Left renal pelvis (tissue), 4 donors: ENCODE measurements around the gene M1AP. TPM values are rescaled to one million over a fixed set of nuclear protein-coding genes. Genes with fewer than 3 reads are reported as not detected.

Experiments
- DNase-seq, 4 donors: peaks; one replicate each; pipeline ENCODE4 v3.0.0-alpha.2; 2013; ENCODE audit warnings: low read depth in 4 of 4, low spot score in 3 of 4
- polyA plus RNA-seq, 4 donors: library from polyadenylated mRNA; unstranded; fragments of 120-200 nt; gene quantifications; one replicate each; pipeline ENCODE4 v1.2.1, GENCODE V29; 2013; ENCODE audit not compliant: insufficient read length in 4 of 4

M1AP gene
- 1 to 10 TPM in 2 of 4 donors, under 1 TPM in 2; 0.41 to 1.3 (median 0.81) TPM for polyA plus RNA-seq

DNA sequence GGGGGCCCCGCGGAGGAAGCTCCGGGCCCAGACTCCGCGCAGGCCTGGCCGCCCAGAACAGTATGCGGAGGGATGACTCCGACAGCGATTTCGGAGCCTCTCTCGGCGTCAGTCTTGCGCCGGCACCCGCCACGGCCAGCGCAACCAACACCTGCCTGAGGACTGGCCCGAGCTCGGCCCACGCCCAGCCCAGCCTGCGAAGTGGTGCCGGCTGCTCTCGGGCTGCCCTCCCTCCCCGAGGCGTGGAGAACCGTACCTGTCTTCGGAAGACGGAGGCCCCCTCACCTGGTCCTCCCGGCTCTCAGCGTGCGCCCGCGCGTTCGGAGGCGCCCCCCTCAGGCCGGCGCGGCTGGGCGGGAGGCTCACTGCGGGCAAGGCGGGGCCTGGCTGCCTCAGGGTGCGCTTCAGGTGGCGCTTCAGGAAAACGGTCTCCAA is at the start of gene M1AP:
Gene M1AP, minus strand, starts transcription at position 322 of the 435 bp plus-strand sequence. CDS start 8,055 bp downstream, outside the sequence.
- DNase-seq = no peak

GRCh38 chr2:74696829-74697228 is 48.7 kb upstream of the M1AP start:
- DNase-seq = no peak

DNA sequence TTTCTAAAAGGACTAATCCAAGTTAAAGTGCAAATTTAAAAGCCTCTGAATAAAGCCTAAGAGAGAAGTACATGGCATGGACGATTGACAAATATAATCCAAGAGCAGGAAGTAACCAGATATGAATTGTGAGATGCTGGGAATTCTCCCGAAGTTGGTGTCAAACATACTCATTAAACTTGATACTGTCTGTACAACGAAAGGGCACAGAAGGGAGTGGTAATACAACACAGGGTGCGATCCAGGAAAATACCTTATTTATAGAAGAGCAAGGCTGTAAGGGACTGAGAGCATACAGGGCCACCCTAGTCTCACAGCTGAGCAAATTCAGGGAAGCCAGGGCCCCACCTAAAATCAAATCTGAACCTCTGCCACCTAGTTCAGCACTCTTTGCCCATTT is 47.5 kb upstream of the M1AP start:
- DNase-seq = no peak

DNA sequence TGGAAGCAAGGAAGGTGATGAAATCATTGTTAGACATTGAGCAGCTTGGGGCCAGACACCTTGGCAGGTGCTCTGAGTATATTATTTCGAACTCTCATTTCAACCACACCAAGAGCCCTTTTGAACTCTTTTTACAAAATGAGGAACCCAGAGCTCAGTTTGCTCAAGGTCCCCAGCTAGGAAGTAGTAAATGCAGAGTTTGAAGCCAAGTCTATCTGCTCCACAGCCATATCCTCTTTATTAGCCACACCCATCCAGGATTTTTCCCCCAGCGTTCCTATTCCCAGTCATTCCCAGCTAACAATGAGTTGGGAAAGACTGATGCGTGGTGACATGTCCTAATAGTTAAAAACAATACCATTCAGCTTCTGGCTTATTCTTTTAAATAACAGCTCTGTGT is 46.2 kb upstream of the M1AP start:
- no peak for DNase-seq

GRCh38 chr2:74693668-74694067 is 45.5 kb upstream of the M1AP start:
- no peak for DNase-seq

DNA sequence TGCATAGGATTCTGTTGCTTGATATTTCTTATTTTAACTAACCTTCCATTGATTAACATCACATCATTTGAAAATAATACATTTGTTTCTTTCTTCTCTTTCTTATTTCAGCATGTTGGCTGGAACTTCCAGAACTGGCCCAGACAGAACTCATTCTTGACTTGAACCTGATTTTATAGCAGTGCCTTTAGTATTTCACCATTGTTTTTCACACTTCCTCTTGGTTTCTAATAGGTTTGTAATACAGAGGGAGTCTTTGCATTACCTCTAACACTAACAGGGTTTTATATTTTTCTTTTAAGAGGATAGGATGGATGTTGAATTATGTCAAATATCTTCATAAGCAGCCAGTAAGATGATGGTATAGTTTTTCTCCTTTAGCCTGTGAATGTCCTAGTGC is 45.1 kb upstream of the M1AP start:
- no peak for DNase-seq

GRCh38 chr2:74691929-74692328 is 43.8 kb upstream of the M1AP start:
- DNase-seq = no peak

GRCh38 chr2:74690571-74690970 is 42.4 kb upstream of the M1AP start:
- peak in 3 of 4 donors; percentile 12 to 26 (median 26) for DNase-seq

GRCh38 chr2:74689671-74690070 is 41.5 kb upstream of the M1AP start:
- no peak for DNase-seq

- no peak for DNase-seq
Observed at GRCh38 chr2:74688881-74689280, 40.8 kb upstream of the M1AP start.

DNA sequence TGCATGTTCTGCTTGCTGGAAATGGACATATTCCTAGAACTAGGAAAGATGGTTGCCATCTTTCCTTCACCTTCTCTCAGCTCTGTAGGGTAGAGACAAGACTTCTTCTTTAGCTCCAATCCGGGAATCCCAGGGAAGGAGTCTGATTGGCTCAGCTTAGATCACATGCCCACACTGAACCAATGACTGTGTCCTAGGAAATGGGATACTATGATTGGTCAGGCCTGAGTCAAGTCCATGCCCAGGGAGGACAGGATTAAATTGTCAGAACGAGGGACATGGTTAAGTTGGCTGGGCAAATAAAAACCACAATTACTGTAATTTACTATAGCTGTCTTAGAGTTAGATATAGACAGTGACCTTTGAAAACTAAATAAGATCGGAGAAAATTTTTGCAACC is 37.3 kb upstream of the M1AP start:
- no peak for DNase-seq

- DNase-seq = no peak
Observed at GRCh38 chr2:74682501-74682900, 34.4 kb upstream of the M1AP start.

DNA sequence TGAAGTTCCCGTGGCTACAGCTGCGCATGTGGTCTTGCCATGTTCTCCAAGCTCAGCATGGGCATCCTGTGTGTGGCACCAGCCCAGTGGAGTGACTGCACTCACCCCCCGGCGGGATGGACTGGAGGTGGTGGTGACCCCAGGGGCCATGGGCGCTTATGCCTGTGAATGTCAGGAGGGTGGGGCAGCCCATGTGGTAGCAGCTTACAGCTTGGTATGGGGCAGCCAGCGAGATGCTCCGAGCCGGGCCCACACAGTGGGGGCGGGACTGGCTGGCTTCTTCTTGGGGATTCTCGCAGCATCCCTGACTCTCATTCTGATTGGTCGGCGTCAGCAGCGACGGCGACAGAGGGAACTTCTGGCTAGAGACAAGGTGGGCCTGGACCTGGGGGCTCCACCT is 31.5 kb upstream of the M1AP start:
- DNase-seq = no peak

- DNase-seq = no peak
Observed at GRCh38 chr2:74676331-74676730, 28.2 kb upstream of the M1AP start.

GRCh38 chr2:74675090-74675489 is 27.0 kb upstream of the M1AP start:
- no peak for DNase-seq

DNA sequence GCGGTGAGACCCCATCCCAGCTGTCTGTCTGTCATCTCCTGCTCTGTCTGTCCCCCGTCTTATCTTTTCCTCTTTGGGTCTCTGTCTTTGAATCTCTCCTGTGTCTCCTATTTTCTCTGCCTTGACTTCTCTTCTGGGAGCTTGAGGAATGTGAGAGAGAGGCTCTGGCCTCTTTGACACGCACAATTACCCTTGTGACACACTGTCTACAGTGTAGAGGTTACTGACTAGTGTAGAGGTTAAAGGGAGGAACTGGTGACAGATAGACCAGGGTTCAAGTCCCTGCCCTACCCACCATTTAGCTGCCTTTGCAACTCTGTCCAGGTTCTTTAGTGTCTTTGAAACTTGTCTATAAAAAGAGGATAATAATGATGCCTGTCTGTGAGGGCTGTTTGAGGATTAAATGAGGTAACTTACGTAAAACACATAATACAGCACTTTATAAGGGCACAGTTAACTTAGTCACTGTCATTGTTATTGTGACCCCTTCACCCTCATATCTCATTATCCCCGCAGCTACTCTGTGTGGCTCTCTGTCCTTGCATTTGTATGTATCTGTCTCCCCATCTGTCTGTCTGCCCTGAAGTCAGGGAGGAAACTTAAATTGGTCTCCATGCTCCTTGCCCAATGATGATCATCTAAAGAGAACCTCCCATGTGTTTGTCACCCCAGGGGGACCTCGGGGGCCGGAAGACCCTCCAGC is 25.8 kb upstream of the M1AP start:
- DNase-seq = no peak

DNA sequence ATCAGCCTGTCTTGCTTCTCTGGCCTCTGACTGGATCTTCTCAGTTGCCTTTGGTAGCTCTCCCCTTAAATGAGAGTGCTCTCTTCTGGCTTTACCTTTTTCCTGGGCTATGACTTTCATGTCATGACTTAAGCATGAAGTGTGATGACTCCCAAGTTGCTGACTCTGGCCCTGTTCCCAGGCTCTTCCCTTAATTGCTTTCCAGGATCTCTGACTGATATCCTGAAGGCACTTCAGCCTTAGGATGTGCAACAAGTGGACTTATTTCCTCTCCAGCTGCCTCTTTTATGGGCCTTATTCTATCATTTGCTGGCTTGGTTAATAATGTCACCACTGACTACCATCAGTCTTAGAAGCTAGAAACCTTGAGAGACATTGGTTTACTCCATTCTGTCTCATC is 23.3 kb upstream of the M1AP start:
- no peak for DNase-seq

DNA sequence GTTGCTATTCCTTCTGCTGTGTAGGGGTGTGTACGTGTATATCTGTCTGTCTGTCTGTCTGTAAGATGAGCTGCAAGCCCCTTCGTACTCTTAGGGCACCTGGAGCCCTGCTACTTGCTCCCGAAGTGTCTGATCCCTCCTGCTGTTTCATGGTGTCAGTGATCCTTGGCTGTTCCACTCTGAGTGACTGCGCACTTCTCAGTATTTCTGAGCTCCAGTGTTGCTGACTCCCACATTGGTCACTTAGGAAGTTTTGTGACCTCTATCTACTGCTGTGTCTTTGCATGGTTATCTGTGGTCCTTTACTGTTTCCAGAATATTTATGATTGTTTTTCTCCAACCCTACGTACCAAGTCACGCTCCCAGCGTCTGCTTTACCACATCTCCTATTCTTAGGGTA is 22.1 kb upstream of the M1AP start:
- DNase-seq = no peak

DNA sequence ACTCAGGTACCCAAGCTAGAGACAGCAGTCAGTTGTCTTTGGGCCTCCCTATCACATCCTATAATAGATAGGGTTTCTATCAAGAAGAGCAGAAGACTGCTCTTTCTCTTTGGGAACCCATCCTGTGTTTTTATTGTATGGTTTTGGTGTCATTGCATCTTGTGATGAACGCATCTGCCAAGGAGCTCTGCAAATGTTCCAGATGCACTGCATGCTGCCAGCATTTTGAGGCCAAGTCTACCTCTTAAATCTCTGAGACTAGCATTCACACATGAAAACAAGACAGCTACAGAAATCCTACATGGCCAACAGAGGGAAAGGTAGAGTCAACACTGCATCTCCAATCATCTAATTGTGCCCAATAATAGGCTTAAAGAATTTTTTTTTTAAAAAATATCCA is 20.0 kb upstream of the M1AP start:
- DNase-seq = no peak

DNA sequence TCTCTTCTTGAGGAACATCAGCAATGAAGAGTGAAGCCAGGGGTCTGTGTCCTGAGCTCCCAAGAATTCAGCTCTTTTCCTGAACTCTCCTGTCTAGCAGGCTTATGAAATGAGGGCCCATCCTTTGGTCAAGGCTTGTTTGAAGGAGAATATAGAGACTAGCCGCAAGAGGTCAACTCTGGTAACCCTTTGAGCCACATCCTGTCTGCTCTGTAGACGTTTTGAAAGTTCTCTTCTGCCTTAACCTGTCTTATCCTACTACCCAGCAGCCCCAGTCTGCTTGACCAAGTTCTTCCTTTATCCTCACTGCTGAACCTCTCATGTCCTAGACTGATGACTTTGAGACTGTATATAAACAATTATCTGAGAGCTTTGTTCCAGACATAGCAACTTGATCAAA is 11.3 kb upstream of the M1AP start:
- no peak for DNase-seq

GRCh38 chr2:74658516-74658915 is 10.4 kb upstream of the M1AP start:
- DNase-seq = no peak

DNA sequence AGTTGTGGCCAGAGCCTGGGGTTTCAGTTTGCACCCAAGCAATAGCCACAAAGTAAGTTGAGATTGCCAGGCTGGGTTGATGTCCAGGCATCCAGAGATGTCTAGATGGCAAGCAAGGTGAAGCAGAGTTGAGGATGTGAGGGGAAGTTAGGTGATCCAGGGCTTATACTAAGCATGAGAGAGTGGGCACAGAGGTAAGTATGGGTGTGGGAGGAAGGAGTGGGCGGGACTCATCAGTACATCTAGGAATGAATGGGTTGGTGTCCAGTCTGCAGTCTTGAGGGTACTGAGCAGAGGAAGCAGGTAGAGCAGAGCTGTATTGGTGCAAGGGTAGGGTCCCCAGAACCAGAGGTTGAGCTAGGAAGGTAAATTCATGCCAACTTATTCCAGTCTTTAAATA is 7.4 kb upstream of the M1AP start:
- DNase-seq = no peak
